Sigmoid colon (tissue), 3 donors: Measurements from ENCODE around the gene ADARB1.

Experiments used
- POLR2A ChIP-seq, 2 donors: fragments of 450-650 bp; IDR thresholded peaks; one replicate each; pipeline ENCODE4 v1.6.1; 2016; ENCODE audit warnings: antibody characterized with exemption in 2 of 2, mild to moderate bottlenecking in 2 of 2, moderate library complexity in 2 of 2
- TF ChIP-seq, protein P1 (sequence below), 4 experiments: fragments of 450-650 bp in 3 of 4; fragments of 200-600 bp in 1 of 4; IDR thresholded peaks; one replicate each; pipeline ENCODE4 v1.5.1; 2016 to 2019; ENCODE audit warnings: antibody characterized with exemption in 4 of 4, mild to moderate bottlenecking in 3 of 4, moderate library complexity in 2 of 4

DNA sequence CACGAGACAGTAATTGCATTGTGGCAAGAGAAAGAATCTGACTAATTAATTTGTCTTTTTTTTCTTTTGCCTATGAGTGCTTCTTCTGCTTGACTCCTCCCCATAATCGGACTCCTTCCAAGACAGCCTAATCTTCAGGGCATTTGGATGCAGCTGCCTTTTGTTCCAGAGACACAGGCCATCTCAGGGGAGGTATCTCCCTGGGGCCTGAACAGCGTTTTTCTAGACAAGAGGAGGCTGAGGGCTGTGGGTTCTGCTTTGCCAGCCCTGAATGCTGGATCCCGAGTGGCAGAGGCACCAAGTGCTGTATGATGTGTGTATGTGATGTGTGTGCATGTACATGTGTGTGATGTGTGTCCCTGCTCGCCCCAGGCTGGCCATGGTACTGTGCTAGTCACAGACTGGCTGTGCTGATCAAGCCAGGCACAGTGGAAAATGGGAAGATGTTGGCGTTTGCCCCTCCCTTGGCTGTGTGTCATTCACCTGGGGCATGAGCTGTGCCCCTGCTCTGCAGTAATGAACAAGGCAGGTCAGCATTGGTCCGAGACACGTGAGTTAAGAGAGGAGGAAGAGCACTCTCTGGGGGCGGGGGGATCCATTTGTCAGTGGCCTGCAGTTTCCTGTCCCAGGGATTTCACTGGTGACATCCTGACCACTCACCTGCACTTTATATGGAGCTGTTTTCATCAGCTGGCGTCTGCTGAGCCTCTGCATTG, 77.2 kb downstream of the ADARB1 start:
- no peak for TF ChIP-seq POLR2A (IDR thresholded peaks at IDR 0.05)
- TF ChIP-seq, protein P1, sequence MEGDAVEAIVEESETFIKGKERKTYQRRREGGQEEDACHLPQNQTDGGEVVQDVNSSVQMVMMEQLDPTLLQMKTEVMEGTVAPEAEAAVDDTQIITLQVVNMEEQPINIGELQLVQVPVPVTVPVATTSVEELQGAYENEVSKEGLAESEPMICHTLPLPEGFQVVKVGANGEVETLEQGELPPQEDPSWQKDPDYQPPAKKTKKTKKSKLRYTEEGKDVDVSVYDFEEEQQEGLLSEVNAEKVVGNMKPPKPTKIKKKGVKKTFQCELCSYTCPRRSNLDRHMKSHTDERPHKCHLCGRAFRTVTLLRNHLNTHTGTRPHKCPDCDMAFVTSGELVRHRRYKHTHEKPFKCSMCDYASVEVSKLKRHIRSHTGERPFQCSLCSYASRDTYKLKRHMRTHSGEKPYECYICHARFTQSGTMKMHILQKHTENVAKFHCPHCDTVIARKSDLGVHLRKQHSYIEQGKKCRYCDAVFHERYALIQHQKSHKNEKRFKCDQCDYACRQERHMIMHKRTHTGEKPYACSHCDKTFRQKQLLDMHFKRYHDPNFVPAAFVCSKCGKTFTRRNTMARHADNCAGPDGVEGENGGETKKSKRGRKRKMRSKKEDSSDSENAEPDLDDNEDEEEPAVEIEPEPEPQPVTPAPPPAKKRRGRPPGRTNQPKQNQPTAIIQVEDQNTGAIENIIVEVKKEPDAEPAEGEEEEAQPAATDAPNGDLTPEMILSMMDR (IDR thresholded peaks at IDR 0.05), result no peak
